IPS-18a (cell line): ENCODE measurements around the gene SDR39U1.

ENCODE experiments used
- H3K27ac ChIP-seq: one replicate; pipeline ENCODE4 v1.5.1; 2013; ENCODE audit warnings: low read length
- H3K27me3 ChIP-seq: one replicate; pipeline ENCODE4 v1.6.1; 2013; ENCODE audit warnings: mild to moderate bottlenecking, low read length; ENCODE audit not compliant: control insufficient read depth, insufficient read depth
- H3K36me3 ChIP-seq: one replicate; pipeline ENCODE4 v1.6.1; 2013; ENCODE audit warnings: low read depth, low read length; ENCODE audit not compliant: control insufficient read depth
- H3K4me1 ChIP-seq: one replicate; pipeline ENCODE4 v1.6.1; 2013; ENCODE audit warnings: low read depth, low read length; ENCODE audit not compliant: control insufficient read depth
- H3K4me3 ChIP-seq: one replicate; pipeline ENCODE4 v1.5.1; 2013; ENCODE audit warnings: low read length
- H3K9ac ChIP-seq: one replicate; pipeline ENCODE4 v1.6.1; 2013; ENCODE audit warnings: mild to moderate bottlenecking, low read length, moderate library complexity
- H3K9me3 ChIP-seq: one replicate; pipeline ENCODE4 v1.6.1; 2013; ENCODE audit warnings: low read depth, low read length; ENCODE audit not compliant: control insufficient read depth

Gene SDR39U1

DNA sequence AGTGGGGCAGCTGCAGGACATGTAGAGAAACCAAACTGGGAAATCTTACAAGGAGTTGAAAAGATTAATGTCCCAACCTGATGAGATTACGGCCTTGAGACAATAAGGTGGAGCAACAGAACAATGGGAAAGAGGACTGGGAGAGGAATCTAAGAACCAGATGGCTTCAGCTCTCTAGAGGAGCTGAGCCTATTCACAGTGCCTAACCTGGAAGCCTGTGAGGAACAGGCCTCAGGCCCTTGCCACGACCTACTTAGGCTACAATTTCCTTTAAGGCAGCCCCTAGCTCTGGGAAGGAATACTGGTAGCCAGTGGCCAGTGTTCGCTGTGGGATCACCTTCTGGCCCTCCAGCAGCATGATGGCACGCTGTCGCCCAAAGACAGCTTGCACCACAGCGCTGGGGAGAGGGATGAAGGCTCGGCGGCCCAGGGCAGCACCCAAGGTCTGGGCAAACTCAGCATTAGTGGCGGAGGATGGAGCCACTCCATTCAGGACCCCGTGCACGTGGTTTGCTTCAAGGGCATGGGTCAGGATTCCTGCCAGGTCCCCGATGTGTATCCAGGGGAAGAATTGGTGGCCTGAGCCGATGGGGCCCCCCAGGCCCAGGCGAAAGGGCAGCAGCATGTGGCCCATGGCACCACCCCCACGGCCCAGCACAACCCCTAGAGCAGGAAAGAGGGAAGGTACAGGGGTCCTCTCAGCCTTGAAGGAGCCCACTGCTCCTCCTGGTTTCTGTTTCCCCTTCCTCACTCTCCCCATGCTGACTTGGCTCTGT is 2.6 kb downstream of the SDR39U1 start:
- no peaks in the 10 kb centered on the region for H3K27me3 ChIP-seq
- H3K9me3 ChIP-seq: no peaks in the 10 kb centered on the region
- H3K4me3 ChIP-seq: no peak overlapping the region
- no peak overlapping the region for H3K9ac ChIP-seq
- H3K27ac ChIP-seq: no peak overlapping the region
- H3K4me1 ChIP-seq: no peaks in the 10 kb centered on the region
- peaks cover 31% of the 10 kb centered on the region for H3K36me3 ChIP-seq

DNA sequence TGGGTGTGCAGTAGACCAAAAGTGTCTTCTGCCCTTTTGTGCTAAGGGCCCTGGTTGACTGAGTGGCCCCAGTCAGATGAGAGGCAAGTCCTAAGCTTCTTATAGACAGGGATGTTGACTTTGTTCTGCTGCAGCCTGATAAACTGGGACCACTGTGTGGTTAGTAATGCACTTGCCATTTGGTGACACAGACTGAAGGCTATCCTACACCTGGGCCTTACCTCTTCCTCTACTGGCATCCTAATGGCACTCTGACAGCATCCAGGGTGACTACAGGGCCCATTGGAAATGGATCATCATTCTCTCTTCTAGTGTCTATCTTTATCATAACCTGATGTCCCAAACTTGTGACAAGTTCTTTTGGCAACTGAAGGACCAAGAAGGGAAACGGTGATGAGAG is 3.3 kb downstream of the SDR39U1 start:
- Histone ChIP-seq H3K27ac (no peak overlapping the region), H3K4me1 (no peaks in the 10 kb centered on the region), H3K36me3 (peaks cover 31% of the 10 kb centered on the region)

DNA sequence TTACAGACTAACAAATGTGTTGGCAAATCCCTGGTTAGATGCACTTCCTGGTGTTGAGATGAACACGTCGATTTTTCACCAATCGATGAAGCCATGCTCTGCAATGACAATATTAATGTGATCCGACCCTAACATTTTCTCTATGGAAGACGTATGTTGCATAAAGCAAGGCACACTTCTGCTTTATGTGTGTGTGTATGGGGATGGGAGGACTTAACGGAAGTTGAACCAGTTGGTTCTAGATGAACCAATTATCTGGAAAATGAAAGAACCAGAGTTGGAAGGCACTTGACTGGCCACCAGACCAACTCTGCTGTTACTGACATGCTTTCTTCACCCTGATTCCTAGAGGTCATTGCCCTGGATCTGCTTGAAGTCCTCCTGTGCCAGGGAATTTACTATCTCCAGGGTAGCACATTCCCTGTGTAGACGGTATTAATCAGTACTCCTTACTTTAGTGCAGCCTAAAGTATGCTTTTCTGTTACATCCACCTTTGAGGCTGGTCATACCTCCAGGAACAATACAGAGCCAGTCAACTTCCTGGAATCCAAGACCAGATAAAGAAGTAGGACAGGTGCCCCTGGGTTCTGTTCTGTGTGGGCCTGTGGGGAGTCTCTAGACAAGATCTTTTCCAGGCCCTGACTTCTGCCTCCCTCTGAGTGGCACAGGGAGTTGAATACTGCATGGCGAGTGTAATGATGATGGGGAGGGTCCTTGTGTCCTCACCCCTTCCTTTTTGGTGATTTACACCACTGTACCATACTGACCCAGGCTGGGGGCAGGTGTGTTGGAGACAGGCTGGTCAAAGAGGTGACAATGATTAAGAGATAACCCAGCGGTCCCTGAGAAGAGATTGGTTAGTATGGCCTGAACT is 4.1 kb downstream of the SDR39U1 start:
- H3K27ac ChIP-seq: no peak overlapping the region
- peaks cover 36% of the 10 kb centered on the region for H3K36me3 ChIP-seq
- no peaks in the 10 kb centered on the region for H3K9me3 ChIP-seq
- no peaks in the 10 kb centered on the region for H3K4me1 ChIP-seq
- H3K4me3 ChIP-seq: no peak overlapping the region
- H3K9ac ChIP-seq: no peak overlapping the region
- no peaks in the 10 kb centered on the region for H3K27me3 ChIP-seq

More for the DNA sequence above, 3.3 kb downstream of the SDR39U1 start:
- H3K27me3 ChIP-seq: no peaks in the 10 kb centered on the region
- no peak overlapping the region for H3K4me3 ChIP-seq
- H3K9me3 ChIP-seq: no peaks in the 10 kb centered on the region
- H3K9ac ChIP-seq: no peak overlapping the region

DNA sequence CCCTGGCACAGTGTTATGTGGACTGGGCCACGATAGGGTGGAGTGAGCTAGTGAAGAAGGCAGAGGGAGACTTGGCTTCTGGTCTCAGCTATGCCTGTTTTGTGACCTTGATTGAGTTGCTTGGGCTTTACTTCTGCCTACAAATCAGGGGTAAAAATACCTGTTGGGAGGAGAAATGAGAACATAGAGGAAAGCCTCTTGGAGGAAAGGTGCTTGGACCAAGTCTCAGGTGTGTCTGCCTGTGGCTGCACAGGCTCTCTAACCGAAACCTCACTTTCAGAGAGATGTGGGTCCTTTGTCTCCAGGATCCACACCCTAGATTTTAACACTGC is 4.9 kb downstream of the SDR39U1 start:
- Histone ChIP-seq H3K9me3 (no peaks in the 10 kb centered on the region), H3K27me3 (no peaks in the 10 kb centered on the region), H3K27ac (no peak overlapping the region), H3K4me3 (no peak overlapping the region), H3K9ac (no peak overlapping the region), H3K4me1 (no peaks in the 10 kb centered on the region), H3K36me3 (peaks cover 41% of the 10 kb centered on the region)

DNA sequence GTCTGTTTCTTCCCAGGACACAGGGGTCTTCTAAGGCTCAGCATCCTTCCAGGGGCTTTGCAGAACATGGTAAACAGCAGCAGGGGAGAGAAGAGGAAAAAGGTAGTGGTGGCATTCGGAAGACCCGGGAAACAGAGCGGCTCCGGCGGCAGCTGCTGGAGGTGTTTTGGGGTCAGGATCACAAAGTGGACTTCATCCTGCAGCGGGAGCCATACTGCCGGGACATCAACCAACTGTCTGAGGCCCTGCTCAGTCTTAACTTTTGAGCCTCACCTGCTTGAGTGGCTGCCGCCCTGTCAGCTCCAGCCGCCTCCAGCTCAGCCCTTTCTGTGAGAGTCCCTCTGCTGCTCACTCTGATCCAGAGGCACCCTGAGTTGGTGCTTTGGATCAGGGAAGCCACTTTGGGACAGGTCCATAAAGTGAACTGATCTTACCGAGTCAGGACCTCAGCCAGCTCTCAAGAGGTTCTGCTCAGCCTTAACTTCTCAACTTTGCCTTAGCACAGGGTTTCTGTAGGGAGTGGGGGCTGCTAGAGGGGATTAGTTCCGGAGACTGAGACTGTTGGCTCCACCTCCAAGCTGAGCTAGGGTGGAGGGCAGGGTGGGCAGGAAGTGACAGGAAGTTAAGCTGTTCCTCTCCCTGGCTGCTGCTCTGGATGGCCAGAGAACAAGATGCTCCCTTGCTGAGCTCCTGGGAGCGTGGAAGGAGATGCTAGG is 5.4 kb downstream of the SDR39U1 start:
- no peak overlapping the region for H3K27ac ChIP-seq
- H3K9ac ChIP-seq: no peak overlapping the region
- no peaks in the 10 kb centered on the region for H3K4me1 ChIP-seq
- H3K9me3 ChIP-seq: no peaks in the 10 kb centered on the region
- peaks cover 41% of the 10 kb centered on the region for H3K36me3 ChIP-seq
- no peaks in the 10 kb centered on the region for H3K27me3 ChIP-seq
- H3K4me3 ChIP-seq: no peak overlapping the region

DNA sequence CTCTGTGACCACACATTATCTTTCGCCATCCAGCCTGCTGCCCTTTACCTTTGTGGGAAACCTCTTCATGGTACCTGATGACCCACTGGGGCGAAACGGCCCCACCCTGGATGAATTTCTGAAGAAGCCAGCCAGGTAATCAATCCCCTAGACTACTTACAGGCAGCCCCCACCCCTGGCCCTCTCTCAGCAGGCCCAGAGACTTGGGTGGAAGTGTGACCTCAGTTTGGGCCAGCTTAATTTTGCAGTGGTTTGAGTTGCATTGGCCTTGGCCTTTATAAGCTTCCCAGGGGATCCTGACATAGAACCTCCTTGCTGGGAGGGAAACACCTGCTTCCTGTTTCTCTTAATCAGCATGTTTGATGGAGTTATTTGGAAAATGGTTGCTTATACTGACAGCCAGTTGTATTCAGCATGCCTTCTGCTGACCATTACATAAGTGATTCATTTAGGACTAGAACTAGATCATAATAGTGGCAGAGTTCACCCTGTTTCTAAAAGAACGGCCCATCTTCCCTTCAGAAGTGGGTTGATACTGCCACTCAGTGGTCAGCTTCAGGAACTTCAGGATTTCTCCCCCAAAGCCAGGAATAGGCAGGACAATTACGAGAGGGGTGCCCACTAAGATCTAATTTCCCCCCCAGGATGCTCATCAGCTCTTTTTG is 6.1 kb downstream of the SDR39U1 start:
- H3K4me3 ChIP-seq: no peak overlapping the region
- no peaks in the 10 kb centered on the region for H3K9me3 ChIP-seq
- H3K36me3 ChIP-seq: peaks cover 41% of the 10 kb centered on the region
- H3K9ac ChIP-seq: no peak overlapping the region
- H3K27me3 ChIP-seq: no peaks in the 10 kb centered on the region
- no peaks in the 10 kb centered on the region for H3K4me1 ChIP-seq
- H3K27ac ChIP-seq: no peak overlapping the region

DNA sequence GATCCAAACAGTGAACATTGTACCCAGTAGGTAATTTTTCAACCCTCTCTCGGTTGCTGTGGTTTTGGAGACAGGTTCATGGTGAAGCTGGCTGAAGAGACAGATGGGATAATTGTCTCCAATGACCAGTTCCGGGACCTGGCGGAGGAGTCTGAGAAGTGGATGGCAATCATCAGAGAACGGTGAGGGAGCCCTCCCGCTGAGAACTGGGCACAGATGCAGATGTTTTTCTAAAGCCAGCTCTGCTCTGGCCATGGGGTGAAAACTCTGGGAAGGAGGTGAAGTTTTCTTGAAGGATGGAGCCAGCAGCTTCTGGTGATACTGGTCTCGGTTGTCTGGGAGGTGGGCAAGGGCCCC is 6.6 kb downstream of the SDR39U1 start:
- Histone ChIP-seq H3K9ac (no peak overlapping the region), H3K27me3 (no peaks in the 10 kb centered on the region), H3K36me3 (peaks cover 41% of the 10 kb centered on the region), H3K9me3 (no peaks in the 10 kb centered on the region), H3K27ac (no peak overlapping the region), H3K4me1 (peaks cover 5% of the 10 kb centered on the region), H3K4me3 (no peak overlapping the region)

DNA sequence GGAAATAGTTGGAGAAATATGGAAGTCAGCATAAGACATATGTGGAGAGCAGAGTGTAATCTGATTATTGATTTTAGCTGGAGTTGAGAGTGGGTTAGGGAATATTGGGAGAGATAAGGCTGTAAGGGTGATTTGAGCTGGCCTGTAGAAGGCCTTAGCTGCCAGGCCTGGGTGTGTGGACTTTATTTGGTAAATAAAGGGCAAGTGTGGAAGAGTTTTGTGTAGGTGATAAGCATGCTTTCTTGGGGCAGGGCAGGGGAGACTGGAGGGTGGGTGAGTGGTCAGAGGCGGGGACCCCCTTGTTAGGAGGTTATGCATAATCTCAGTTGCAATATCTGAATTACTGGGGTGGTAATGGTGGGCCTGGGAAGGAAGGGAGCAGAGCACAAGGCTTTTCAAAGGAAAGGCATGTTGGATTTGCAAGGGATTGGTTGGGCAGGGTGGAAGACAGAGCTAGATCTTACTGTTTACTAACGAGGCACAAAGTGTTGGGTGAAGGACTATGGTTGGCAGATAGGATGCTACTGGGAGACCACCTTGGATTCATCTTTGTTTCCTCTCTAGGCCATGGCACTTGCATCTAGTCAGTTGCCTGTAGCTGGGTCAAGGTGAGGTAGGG is 7.3 kb downstream of the SDR39U1 start:
- H3K9ac ChIP-seq: no peak overlapping the region

DNA sequence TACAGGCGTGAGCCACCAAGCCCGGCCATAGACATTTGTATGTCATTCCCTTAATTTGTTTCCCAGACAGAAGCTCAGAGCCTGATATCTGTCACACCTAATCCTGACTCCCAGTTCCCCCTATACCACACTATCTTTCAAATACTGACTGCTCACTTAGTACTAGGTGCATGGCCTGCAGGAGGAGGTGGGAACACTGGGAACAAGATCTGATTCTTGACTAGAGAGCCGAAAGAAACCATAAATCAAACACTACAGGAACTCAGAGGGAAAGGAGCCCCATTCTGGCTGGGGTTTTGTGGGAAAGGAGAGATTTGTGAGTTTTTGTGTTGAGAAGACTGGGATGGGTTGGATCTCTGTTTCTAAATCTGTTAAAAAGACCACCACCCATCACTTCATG is 7.9 kb downstream of the SDR39U1 start:
- Histone ChIP-seq H3K9me3 (no peaks in the 10 kb centered on the region), H3K27me3 (no peaks in the 10 kb centered on the region), H3K4me3 (no peak overlapping the region), H3K9ac (no peak overlapping the region), H3K27ac (no peak overlapping the region), H3K36me3 (peaks cover 31% of the 10 kb centered on the region), H3K4me1 (peaks cover 6% of the 10 kb centered on the region)

More for the DNA sequence above, 7.3 kb downstream of the SDR39U1 start:
- peaks cover 37% of the 10 kb centered on the region for H3K36me3 ChIP-seq
- H3K27me3 ChIP-seq: no peaks in the 10 kb centered on the region
- peaks cover 6% of the 10 kb centered on the region for H3K4me1 ChIP-seq
- H3K4me3 ChIP-seq: no peak overlapping the region
- no peaks in the 10 kb centered on the region for H3K9me3 ChIP-seq
- no peak overlapping the region for H3K27ac ChIP-seq

DNA sequence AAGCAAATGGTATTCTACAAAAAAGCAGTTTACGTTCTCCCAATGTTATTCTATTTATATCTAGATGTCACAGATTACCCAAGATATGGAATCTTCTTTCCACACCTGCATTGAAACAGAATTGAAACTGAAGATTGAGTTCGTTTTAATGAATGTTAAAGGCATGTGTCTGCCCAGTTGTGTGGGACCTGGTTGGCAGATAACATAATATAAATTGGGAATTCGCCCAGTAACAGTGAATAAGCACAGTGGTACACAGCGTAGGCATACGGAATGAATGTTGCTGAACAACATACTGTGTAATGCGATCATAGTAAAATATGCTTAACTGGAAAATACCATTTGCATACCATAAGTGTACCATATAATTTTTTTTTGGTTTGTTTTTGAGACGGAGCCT is 8.5 kb downstream of the SDR39U1 start:
- Histone ChIP-seq H3K27ac (no peak overlapping the region), H3K4me3 (no peak overlapping the region), H3K9ac (no peak overlapping the region), H3K27me3 (no peaks in the 10 kb centered on the region), H3K4me1 (peaks cover 6% of the 10 kb centered on the region), H3K36me3 (peaks cover 25% of the 10 kb centered on the region), H3K9me3 (no peaks in the 10 kb centered on the region)
